ENCODE results near the gene LRP5. TPM values are rescaled to one million over a fixed set of nuclear protein-coding genes. Genes with fewer than 3 reads are reported as not detected.
A peak's percentile ranks its signal among the peaks of the same experiment; 100 is the strongest.

The LRP5 gene
- total and polyA plus RNA-seq, 2 donors, result 10.1 to 22.1 TPM

- WGBS, result 97% methylated on average over 9 of the region's 9 CpGs
- Histone ChIP-seq H3K36me3 (ENCODE audit: control insufficient read depth in 2 of 2, insufficient read depth in 2 of 2, low read length in 1 of 2) (no peaks in the 10 kb centered on the region), H3K4me1 (ENCODE audit: control insufficient read depth in 2 of 2, insufficient read depth in 2 of 2, low read length in 2 of 2) (peaks cover 18 to 42% of the 10 kb centered on the region in 2 donors), H3K9me3 (ENCODE audit: control insufficient read depth in 2 of 2, insufficient read depth in 1 of 2, low read length in 1 of 2) (no peaks in the 10 kb centered on the region), H3K4me3 (ENCODE audit: low read length in 2 of 2) (no peak overlapping the region), H3K27me3 (ENCODE audit: control insufficient read depth in 2 of 2, insufficient read depth in 1 of 2, low read length in 1 of 2) (peaks cover 0 to 2% of the 10 kb centered on the region in 2 donors), H3K27ac (ENCODE audit: low read depth in 1 of 2, low read length in 1 of 2) (no peak overlapping the region)
- DNase-seq (ENCODE audit: low read depth in 6 of 9, low spot score in 9 of 9), result no peak
These were observed 11.8 kb downstream of the LRP5 start for GRCh38 chr11:68324241-68324640.

- WGBS, result 98% methylated on average over 10 of the region's 10 CpGs
- Histone ChIP-seq H3K36me3 (ENCODE audit: control insufficient read depth in 2 of 2, insufficient read depth in 2 of 2, low read length in 1 of 2) (no peaks in the 10 kb centered on the region), H3K27me3 (ENCODE audit: control insufficient read depth in 2 of 2, insufficient read depth in 1 of 2, low read length in 1 of 2) (peaks cover 0 to 2% of the 10 kb centered on the region in 2 donors), H3K4me3 (ENCODE audit: low read length in 2 of 2) (no peak overlapping the region), H3K4me1 (ENCODE audit: control insufficient read depth in 2 of 2, insufficient read depth in 2 of 2, low read length in 2 of 2) (peaks cover 20 to 47% of the 10 kb centered on the region in 2 donors), H3K27ac (ENCODE audit: low read depth in 1 of 2, low read length in 1 of 2) (no peak overlapping the region), H3K9me3 (ENCODE audit: control insufficient read depth in 2 of 2, insufficient read depth in 1 of 2, low read length in 1 of 2) (no peaks in the 10 kb centered on the region)
- DNase-seq (ENCODE audit: low read depth in 6 of 9, low spot score in 9 of 9), result no peak
These were observed 12.3 kb downstream of the LRP5 start for GRCh38 chr11:68324695-68325094.

DNA sequence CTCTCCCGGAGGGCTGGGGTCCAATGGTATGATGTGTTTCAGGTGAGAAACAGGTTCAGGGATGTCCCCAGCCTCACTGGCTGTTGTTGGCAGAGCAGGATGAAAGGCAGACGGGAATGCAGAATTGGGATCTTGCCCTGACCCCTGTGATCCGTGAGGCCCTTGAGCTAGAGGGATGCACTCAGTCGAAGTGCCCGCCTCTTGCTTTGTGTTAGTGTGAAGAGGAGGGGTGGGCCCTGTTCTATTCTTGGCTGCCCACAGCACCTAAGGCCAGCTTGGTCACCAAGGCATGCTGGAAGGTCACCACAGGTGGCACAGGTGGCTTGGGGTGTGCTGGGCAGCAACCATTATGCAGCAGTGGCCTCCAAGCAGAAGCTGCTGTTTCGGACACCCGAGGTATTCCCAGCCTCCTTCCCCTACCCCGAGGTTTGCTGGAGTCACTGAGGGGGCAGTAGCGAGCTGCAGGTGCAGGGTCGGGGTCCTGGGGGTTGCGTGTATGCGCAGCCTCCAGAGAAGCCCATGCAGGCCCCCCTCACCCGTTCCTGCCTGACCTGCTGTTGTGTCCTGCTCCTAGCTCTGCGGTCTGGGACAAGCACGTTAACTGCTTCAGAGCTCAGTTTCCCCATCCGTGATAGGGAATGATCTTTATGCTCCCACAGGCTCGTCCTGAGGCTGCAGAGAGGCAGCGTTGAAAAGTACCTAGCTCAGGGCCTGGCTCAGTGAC, 13.0 kb downstream of the LRP5 start:
- Histone ChIP-seq H3K27ac (ENCODE audit: low read depth in 1 of 2, low read length in 1 of 2) (no peak overlapping the region), H3K9me3 (ENCODE audit: control insufficient read depth in 2 of 2, insufficient read depth in 1 of 2, low read length in 1 of 2) (no peaks in the 10 kb centered on the region), H3K4me3 (ENCODE audit: low read length in 2 of 2) (no peak overlapping the region), H3K27me3 (ENCODE audit: control insufficient read depth in 2 of 2, insufficient read depth in 1 of 2, low read length in 1 of 2) (peaks cover 0 to 2% of the 10 kb centered on the region in 2 donors), H3K4me1 (ENCODE audit: control insufficient read depth in 2 of 2, insufficient read depth in 2 of 2, low read length in 2 of 2) (peaks cover 22 to 53% of the 10 kb centered on the region in 2 donors), H3K36me3 (ENCODE audit: control insufficient read depth in 2 of 2, insufficient read depth in 2 of 2, low read length in 1 of 2) (no peaks in the 10 kb centered on the region)
- 94% methylated on average over 18 of the region's 18 CpGs for WGBS
- no peak for DNase-seq (ENCODE audit: low read depth in 6 of 9, low spot score in 9 of 9)

DNA sequence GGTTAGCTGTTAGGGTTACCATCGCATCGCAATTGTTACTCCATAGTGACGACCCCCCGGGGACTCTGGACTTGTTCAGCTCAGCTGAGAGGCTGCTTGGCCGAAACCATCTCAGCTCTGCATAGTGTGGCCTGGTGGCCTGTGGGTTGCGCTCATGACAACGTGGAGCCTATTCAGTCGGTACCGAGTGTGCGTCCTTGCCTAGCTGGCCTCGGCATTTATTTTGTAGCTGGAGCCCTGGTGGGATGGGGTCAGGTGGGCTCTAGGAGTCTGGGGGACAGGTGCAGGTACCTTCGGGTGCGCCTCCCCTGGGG, 13.5 kb downstream of the LRP5 start:
- Histone ChIP-seq H3K4me3 (ENCODE audit: low read length in 2 of 2) (no peak overlapping the region), H3K9me3 (ENCODE audit: control insufficient read depth in 2 of 2, insufficient read depth in 1 of 2, low read length in 1 of 2) (no peaks in the 10 kb centered on the region), H3K27ac (ENCODE audit: low read depth in 1 of 2, low read length in 1 of 2) (no peak overlapping the region), H3K27me3 (ENCODE audit: control insufficient read depth in 2 of 2, insufficient read depth in 1 of 2, low read length in 1 of 2) (peaks cover 0 to 2% of the 10 kb centered on the region in 2 donors), H3K4me1 (ENCODE audit: control insufficient read depth in 2 of 2, insufficient read depth in 2 of 2, low read length in 2 of 2) (peaks cover 28 to 59% of the 10 kb centered on the region in 2 donors), H3K36me3 (ENCODE audit: control insufficient read depth in 2 of 2, insufficient read depth in 2 of 2, low read length in 1 of 2) (no peaks in the 10 kb centered on the region)
- no peak for DNase-seq (ENCODE audit: low read depth in 6 of 9, low spot score in 9 of 9)
- 98% methylated on average over 13 of the region's 13 CpGs for WGBS

- Histone ChIP-seq H3K36me3 (ENCODE audit: control insufficient read depth in 2 of 2, insufficient read depth in 2 of 2, low read length in 1 of 2) (no peaks in the 10 kb centered on the region), H3K27me3 (ENCODE audit: control insufficient read depth in 2 of 2, insufficient read depth in 1 of 2, low read length in 1 of 2) (peaks cover 0 to 2% of the 10 kb centered on the region in 2 donors), H3K4me1 (ENCODE audit: control insufficient read depth in 2 of 2, insufficient read depth in 2 of 2, low read length in 2 of 2) (peaks cover 34 to 59% of the 10 kb centered on the region in 2 donors), H3K4me3 (ENCODE audit: low read length in 2 of 2) (no peak overlapping the region), H3K27ac (ENCODE audit: low read depth in 1 of 2, low read length in 1 of 2) (no peak overlapping the region), H3K9me3 (ENCODE audit: control insufficient read depth in 2 of 2, insufficient read depth in 1 of 2, low read length in 1 of 2) (no peaks in the 10 kb centered on the region)
- WGBS, result 94% methylated on average over 28 of the region's 28 CpGs
- DNase-seq (ENCODE audit: low read depth in 6 of 9, low spot score in 9 of 9), result no peak
These were observed 14.2 kb downstream of the LRP5 start for GRCh38 chr11:68326334-68327215.

DNA sequence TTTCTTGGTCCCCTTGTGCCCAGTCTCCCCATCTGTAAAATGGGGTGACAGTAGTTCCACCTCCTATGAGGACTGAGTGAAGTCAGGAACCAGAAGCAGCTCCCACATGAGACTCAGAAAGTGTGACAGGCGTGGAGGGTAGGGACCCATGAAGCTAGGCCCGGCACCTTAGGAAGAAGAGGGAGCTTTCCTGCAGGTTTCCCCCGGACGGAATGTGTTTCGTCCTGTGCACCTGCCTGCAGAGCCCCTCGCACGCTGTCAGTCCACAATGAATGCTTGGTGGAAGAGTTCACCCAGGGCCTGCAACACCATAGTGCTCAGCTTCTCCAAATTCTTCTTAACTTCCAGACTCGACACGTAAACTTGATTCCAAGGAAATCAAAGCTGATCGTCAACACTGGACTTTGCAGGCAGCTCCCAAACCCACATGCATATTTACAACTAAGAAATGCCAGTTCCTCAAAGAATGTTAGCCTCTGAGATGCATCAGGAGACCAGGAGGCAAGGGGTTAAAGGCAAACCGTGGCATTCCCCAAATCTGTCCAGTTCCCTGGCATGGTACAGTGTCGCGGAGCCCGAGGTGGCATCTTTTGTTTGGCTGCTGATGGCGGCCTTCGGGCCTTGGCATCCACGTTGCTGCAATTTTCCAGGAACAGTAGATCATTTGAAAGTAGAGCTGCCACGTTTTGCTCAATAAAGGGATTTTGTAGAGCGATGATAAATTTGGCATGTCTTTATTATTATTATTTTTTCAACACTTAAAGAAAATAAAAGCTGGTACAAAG, 15.4 kb downstream of the LRP5 start:
- no peak for DNase-seq (ENCODE audit: low read depth in 6 of 9, low spot score in 9 of 9)
- H3K4me3 ChIP-seq (ENCODE audit: low read length in 2 of 2), result peak overlapping the region in 1 of 2 donors; percentile 8
- H3K36me3 ChIP-seq (ENCODE audit: control insufficient read depth in 2 of 2, insufficient read depth in 2 of 2, low read length in 1 of 2), result no peaks in the 10 kb centered on the region
- H3K27ac ChIP-seq (ENCODE audit: low read depth in 1 of 2, low read length in 1 of 2), result peak overlapping the region; percentile 28 to 55
- peaks cover 0 to 2% of the 10 kb centered on the region in 2 donors for H3K27me3 ChIP-seq (ENCODE audit: control insufficient read depth in 2 of 2, insufficient read depth in 1 of 2, low read length in 1 of 2)
- WGBS, result 52% methylated on average over 19 of the region's 19 CpGs
- H3K9me3 ChIP-seq (ENCODE audit: control insufficient read depth in 2 of 2, insufficient read depth in 1 of 2, low read length in 1 of 2), result no peaks in the 10 kb centered on the region
- H3K4me1 ChIP-seq (ENCODE audit: control insufficient read depth in 2 of 2, insufficient read depth in 2 of 2, low read length in 2 of 2), result peaks cover 41 to 70% of the 10 kb centered on the region in 2 donors

DNA sequence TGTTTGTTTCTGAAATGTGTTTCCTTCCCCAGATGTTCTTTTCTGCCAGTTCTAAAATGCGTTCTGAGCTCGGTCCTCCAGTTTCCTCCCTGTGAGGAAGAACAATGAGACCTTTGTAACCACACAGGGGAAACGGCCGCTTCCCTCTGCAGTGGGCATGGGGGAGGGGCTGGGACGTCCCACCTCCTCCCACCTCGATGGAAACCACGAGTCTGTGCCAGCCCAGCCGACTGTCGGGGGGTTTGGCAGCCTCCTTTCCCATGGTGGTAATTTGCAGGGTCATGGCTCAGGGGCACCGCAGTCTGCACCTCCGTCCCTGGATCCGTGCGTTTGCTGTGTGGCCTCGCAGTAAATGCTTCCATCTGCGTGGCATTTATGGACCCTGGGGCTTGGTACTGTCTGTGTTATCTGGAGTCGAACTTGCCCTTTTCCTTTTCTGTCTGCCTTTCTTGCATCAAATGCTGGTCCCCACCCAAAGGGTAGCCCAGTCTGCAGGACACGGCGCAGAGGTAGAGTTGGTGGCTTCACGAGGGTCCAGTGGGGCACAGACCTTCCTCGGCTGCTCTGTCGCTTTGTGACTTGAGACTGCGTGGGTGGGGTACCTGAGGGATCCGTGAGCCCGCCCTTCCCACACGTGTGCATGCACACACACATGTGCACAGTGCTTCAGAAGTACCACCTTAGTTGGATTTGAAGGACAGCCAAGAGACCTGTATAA, 16.1 kb downstream of the LRP5 start:
- DNase-seq (ENCODE audit: low read depth in 6 of 9, low spot score in 9 of 9), result peak in 3 of 9 donors; percentile 65 to 83 (median 66)
- Histone ChIP-seq H3K27ac (ENCODE audit: low read depth in 1 of 2, low read length in 1 of 2) (peak overlapping the region; percentile 25 to 28), H3K4me3 (ENCODE audit: low read length in 2 of 2) (peak overlapping the region; percentile 8 to 22), H3K9me3 (ENCODE audit: control insufficient read depth in 2 of 2, insufficient read depth in 1 of 2, low read length in 1 of 2) (no peaks in the 10 kb centered on the region), H3K27me3 (ENCODE audit: control insufficient read depth in 2 of 2, insufficient read depth in 1 of 2, low read length in 1 of 2) (peaks cover 0 to 2% of the 10 kb centered on the region in 2 donors), H3K36me3 (ENCODE audit: control insufficient read depth in 2 of 2, insufficient read depth in 2 of 2, low read length in 1 of 2) (no peaks in the 10 kb centered on the region), H3K4me1 (ENCODE audit: control insufficient read depth in 2 of 2, insufficient read depth in 2 of 2, low read length in 2 of 2) (peaks cover 44 to 70% of the 10 kb centered on the region in 2 donors)
- WGBS, result 30% methylated on average over 25 of the region's 25 CpGs

DNA sequence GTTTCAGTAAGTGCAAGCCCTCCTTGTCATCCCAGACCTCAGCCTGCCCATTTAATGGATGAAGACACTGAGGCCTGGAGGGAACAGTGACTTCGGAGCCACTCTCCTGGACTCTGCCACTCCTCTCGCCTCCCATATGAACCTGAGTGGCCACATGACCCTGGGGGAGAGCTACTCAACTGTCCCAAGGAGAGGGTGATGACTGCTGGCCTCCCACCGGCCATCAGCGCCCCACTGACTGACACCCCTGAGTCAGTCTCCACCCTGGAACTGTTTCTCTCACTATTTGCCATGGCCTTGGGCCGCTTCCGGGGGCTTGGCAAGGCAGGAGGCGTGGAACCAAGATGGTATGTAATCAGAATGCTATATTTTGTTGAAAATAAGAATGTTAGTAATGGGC, 17.1 kb downstream of the LRP5 start:
- peaks cover 44 to 70% of the 10 kb centered on the region in 2 donors for H3K4me1 ChIP-seq (ENCODE audit: control insufficient read depth in 2 of 2, insufficient read depth in 2 of 2, low read length in 2 of 2)
- peaks cover 0 to 2% of the 10 kb centered on the region in 2 donors for H3K27me3 ChIP-seq (ENCODE audit: control insufficient read depth in 2 of 2, insufficient read depth in 1 of 2, low read length in 1 of 2)
- no peak for DNase-seq (ENCODE audit: low read depth in 6 of 9, low spot score in 9 of 9)
- no peak overlapping the region for H3K27ac ChIP-seq (ENCODE audit: low read depth in 1 of 2, low read length in 1 of 2)
- 96% methylated on average over 7 of the region's 7 CpGs for whole genome bisulfite sequencing
- H3K9me3 ChIP-seq (ENCODE audit: control insufficient read depth in 2 of 2, insufficient read depth in 1 of 2, low read length in 1 of 2), result no peaks in the 10 kb centered on the region
- no peak overlapping the region for H3K4me3 ChIP-seq (ENCODE audit: low read length in 2 of 2)
- H3K36me3 ChIP-seq (ENCODE audit: control insufficient read depth in 2 of 2, insufficient read depth in 2 of 2, low read length in 1 of 2), result no peaks in the 10 kb centered on the region
